ENCODE data around the gene NRGN. TPM values are rescaled to one million over a fixed set of nuclear protein-coding genes. Genes with fewer than 3 reads are reported as not detected.

Gene NRGN
- total and polyA plus RNA-seq, 2 of the 4 experiments (the other 2 are of a cell fraction), result 0.54 to 24.8 TPM

- TF ChIP-seq ELK1 (IDR thresholded peaks at IDR 0.05; ENCODE audit: borderline replicate concordance, low read depth, low read length), result no peak
These were observed 19.8 kb downstream of the NRGN start (continued) for GRCh38 chr11:124759266-124760204.

GRCh38 chr11:124760205-124760652, 20.5 kb downstream of the NRGN start:
- no peak overlapping the region for H3K9ac ChIP-seq (ENCODE audit: low read depth, low read length)
- H2AK5ac ChIP-seq (ENCODE audit: low read depth, low read length), result no peak overlapping the region
- H3K4me1 ChIP-seq (ENCODE audit: control insufficient read depth, insufficient read depth, low read length), result peaks cover 1% of the 10 kb centered on the region; the same call in 1 of the 2 replicates
- ChIA-PET CTCF (no interaction called here), POLR2A (ENCODE audit: unreplicated experiment) (no interaction called here)
- no peak overlapping the region for H3K23ac ChIP-seq (ENCODE audit: low read depth, low read length)
- H3K9me1 ChIP-seq (ENCODE audit: insufficient read depth, low read length), result no peaks in the 10 kb centered on the region; the same call in 1 of the 2 replicates
- H3K4ac ChIP-seq (ENCODE audit: low read depth, low read length), result no peak overlapping the region
- no peak overlapping the region for H3K4me2 ChIP-seq (ENCODE audit: low read depth, low read length)
- no peaks in the 10 kb centered on the region for H3K9me3 ChIP-seq (ENCODE audit: control insufficient read depth, insufficient read depth, low read length)
- ATAC-seq (ENCODE audit: low read depth), result no peak
- peak overlapping the region; percentile 34 for H2AK9ac ChIP-seq (replicated peaks; ENCODE audit: low read depth, low read length, poor library complexity)
- no peak overlapping the region for H4K5ac ChIP-seq (ENCODE audit: low read depth, low read length)
- no peak overlapping the region for H2BK15ac ChIP-seq (ENCODE audit: low read depth, low read length)
- peaks cover 0 to 5% of the 10 kb centered on the region in 2 experiments; a peak in 1 of 4 replicates for H3K79me1 ChIP-seq (ENCODE audit: low read depth in 1 of 2, low read length in 2 of 2)
- TF ChIP-seq FOS (IDR thresholded peaks at IDR 0.05; ENCODE audit: low read depth, low read length) (no peak), RFX5 (IDR thresholded peaks at IDR 0.05; ENCODE audit: low read depth, low read length) (no peak), CHD1 (IDR thresholded peaks at IDR 0.05; ENCODE audit: low read depth, low read length) (no peak), USF2 (IDR thresholded peaks at IDR 0.05; ENCODE audit: low read depth, low read length) (no peak), RAD21 (IDR thresholded peaks at IDR 0.05; ENCODE audit: low read length) (no peak), BHLHE40 (IDR thresholded peaks at IDR 0.05; ENCODE audit: low read depth, low read length) (no peak)
- no peak overlapping the region for H4K8ac ChIP-seq (ENCODE audit: low read depth in 2 of 2, low read length in 2 of 2)
- no peaks in the 10 kb centered on the region; the same call in 1 of the 2 replicates for H3K36me3 ChIP-seq (ENCODE audit: control insufficient read depth, insufficient read depth, low read length)
- in situ Hi-C loops (cut with MboI; ENCODE audit: low sequenced_read_pairs), result loop anchor here (5.0 to 10.0 kb wide), 2 partner anchors 75 to 88 kb away; partner anchors contain the start of genes SIAE and SPA17
- no peak overlapping the region for H3K27ac ChIP-seq (ENCODE audit: insufficient read depth, low read length)
- H4K91ac ChIP-seq (ENCODE audit: insufficient read depth, low read depth, low read length), result no peak overlapping the region
- dilution Hi-C loops (cut with HindIII; ENCODE audit: low sequenced_read_pairs, unreplicated experiment), result no loop called here
- H3K18ac ChIP-seq (ENCODE audit: low read depth, low read length), result no peak overlapping the region
- H2BK20ac ChIP-seq (ENCODE audit: low read depth, low read length), result no peak overlapping the region
- H4K20me1 ChIP-seq (ENCODE audit: insufficient read depth, low read length), result peaks cover 10% of the 10 kb centered on the region
- no peak overlapping the region for H3K4me3 ChIP-seq (ENCODE audit: insufficient read depth, low read depth, low read length)
- H2BK5ac ChIP-seq (ENCODE audit: low read depth, low read length, poor library complexity, severe bottlenecking), result no peak overlapping the region
- no TSS peak for BruUV-seq (replicated peaks)
- H3K27me3 ChIP-seq (ENCODE audit: control insufficient read depth, insufficient read depth, low read length), result peaks cover 17% of the 10 kb centered on the region; the same call in 1 of the 2 replicates
- no peak overlapping the region for H2BK120ac ChIP-seq (ENCODE audit: low read depth, low read length)
- no peak overlapping the region for H3K14ac ChIP-seq (replicated peaks; ENCODE audit: low read depth, low read length)
- 65% methylated on average over 10 of the region's 25 CpGs; no CpG with 5 or more reads in 1 of the 2 experiments for WGBS, 2 experiments (ENCODE audit: extremely low coverage in 2 of 2, insufficient read length in 1 of 2)
- intact Hi-C loops (cut with micrococcal nuclease), result no loop called here
- no peak overlapping the region for H3K56ac ChIP-seq (ENCODE audit: extremely low read depth, insufficient read depth, low read length)
- H2AFZ ChIP-seq (replicated peaks; ENCODE audit: low read length, poor library complexity), result no peak overlapping the region
- no peak for DNase-seq

Measured in IMR-90 (cell line).